ENCODE results near the gene TGM1. TPM values are rescaled to one million over a fixed set of nuclear protein-coding genes. Genes with fewer than 3 reads are reported as not detected.
A peak's percentile ranks its signal among the peaks of the same experiment; 100 is the strongest.

Gene TGM1
- total and polyA plus RNA-seq, 10 of the 15 experiments (the other 5 are each of a cell fraction or from before 2014, with no cell fraction given), result 0.05 to 5.9 (median 1.8) TPM

GRCh38 chr14:24271134-24271833, 8.3 kb upstream of the TGM1 start, which contains the start of gene RABGGTA (continued):
- TF ChIP-seq PKNOX1 (IDR thresholded peaks at IDR 0.05) (peak; percentile 98), ZNF622 (IDR thresholded peaks at IDR 0.05) (no peak), MYC (IDR thresholded peaks at IDR 0.05; ENCODE audit: insufficient read depth, insufficient read length, insufficient replicate concordance, low read length, severe bottlenecking) (peak; percentile 86), BRCA1 (IDR thresholded peaks at IDR 0.05; ENCODE audit: low read depth, low read length) (no peak), EGR1 (IDR thresholded peaks at IDR 0.05; ENCODE audit: borderline replicate concordance in 1 of 2, low read depth in 2 of 2, low read length in 2 of 2) (peak in 1 of 2 experiments; percentile 81; a peak in 2 of 3 replicates), NKRF (conservative IDR thresholded peaks at IDR 0.05) (peak; percentile 85), CHD1 (IDR thresholded peaks at IDR 0.05; ENCODE audit: low read depth, low read length) (peak; percentile 83; the same call in 1 of the 2 replicates), YBX1 (IDR thresholded peaks at IDR 0.05) (no peak), ZNF384 (IDR thresholded peaks at IDR 0.05; ENCODE audit: borderline replicate concordance, low read depth, low read length) (no peak), RAD21 (IDR thresholded peaks at IDR 0.05; ENCODE audit: insufficient read depth, low read depth, low read length) (0 out of 2 replicates have a peak, but pooled peaks have one; percentile 25), IKZF1 (conservative IDR thresholded peaks at IDR 0.05) (peak; percentile 95), FOS (IDR thresholded peaks at IDR 0.05; ENCODE audit: borderline replicate concordance, extremely low read depth, insufficient read length) (no peak), NR2C1 (IDR thresholded peaks at IDR 0.05) (peak; percentile 67), ZSCAN29 (IDR thresholded peaks at IDR 0.05) (peak; percentile 54; the same call in 1 of the 2 replicates), HDGF (IDR thresholded peaks at IDR 0.05) (no peak), EP300 (IDR thresholded peaks at IDR 0.05; ENCODE audit: borderline replicate concordance in 1 of 2, control insufficient read depth in 1 of 2, low read depth in 2 of 2, low read length in 2 of 2) (no peak), NFYA (IDR thresholded peaks at IDR 0.05; ENCODE audit: borderline replicate concordance, low read depth, low read length) (no peak), ASH2L (IDR thresholded peaks at IDR 0.05; ENCODE audit: borderline replicate concordance, low read depth) (no peak)
- TF ChIP-seq, protein P1, sequence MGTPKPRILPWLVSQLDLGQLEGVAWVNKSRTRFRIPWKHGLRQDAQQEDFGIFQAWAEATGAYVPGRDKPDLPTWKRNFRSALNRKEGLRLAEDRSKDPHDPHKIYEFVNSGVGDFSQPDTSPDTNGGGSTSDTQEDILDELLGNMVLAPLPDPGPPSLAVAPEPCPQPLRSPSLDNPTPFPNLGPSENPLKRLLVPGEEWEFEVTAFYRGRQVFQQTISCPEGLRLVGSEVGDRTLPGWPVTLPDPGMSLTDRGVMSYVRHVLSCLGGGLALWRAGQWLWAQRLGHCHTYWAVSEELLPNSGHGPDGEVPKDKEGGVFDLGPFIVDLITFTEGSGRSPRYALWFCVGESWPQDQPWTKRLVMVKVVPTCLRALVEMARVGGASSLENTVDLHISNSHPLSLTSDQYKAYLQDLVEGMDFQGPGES (IDR thresholded peaks at IDR 0.05), result no peak
- TF ChIP-seq, protein P2, sequence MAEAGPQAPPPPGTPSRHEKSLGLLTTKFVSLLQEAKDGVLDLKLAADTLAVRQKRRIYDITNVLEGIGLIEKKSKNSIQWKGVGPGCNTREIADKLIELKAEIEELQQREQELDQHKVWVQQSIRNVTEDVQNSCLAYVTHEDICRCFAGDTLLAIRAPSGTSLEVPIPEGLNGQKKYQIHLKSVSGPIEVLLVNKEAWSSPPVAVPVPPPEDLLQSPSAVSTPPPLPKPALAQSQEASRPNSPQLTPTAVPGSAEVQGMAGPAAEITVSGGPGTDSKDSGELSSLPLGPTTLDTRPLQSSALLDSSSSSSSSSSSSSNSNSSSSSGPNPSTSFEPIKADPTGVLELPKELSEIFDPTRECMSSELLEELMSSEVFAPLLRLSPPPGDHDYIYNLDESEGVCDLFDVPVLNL (IDR thresholded peaks at IDR 0.05; ENCODE audit: low read depth, low read length), result no peak
- TF ChIP-seq, protein P3, sequence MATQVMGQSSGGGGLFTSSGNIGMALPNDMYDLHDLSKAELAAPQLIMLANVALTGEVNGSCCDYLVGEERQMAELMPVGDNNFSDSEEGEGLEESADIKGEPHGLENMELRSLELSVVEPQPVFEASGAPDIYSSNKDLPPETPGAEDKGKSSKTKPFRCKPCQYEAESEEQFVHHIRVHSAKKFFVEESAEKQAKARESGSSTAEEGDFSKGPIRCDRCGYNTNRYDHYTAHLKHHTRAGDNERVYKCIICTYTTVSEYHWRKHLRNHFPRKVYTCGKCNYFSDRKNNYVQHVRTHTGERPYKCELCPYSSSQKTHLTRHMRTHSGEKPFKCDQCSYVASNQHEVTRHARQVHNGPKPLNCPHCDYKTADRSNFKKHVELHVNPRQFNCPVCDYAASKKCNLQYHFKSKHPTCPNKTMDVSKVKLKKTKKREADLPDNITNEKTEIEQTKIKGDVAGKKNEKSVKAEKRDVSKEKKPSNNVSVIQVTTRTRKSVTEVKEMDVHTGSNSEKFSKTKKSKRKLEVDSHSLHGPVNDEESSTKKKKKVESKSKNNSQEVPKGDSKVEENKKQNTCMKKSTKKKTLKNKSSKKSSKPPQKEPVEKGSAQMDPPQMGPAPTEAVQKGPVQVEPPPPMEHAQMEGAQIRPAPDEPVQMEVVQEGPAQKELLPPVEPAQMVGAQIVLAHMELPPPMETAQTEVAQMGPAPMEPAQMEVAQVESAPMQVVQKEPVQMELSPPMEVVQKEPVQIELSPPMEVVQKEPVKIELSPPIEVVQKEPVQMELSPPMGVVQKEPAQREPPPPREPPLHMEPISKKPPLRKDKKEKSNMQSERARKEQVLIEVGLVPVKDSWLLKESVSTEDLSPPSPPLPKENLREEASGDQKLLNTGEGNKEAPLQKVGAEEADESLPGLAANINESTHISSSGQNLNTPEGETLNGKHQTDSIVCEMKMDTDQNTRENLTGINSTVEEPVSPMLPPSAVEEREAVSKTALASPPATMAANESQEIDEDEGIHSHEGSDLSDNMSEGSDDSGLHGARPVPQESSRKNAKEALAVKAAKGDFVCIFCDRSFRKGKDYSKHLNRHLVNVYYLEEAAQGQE (IDR thresholded peaks at IDR 0.05; ENCODE audit: low read depth, low read length), result 0 out of 2 replicates have a peak, but pooled peaks have one; percentile 30
